HG03095 (cell line): ENCODE measurements around the gene CEP162.
"Not testable (repeated sequence)": the region's sequence is repeated elsewhere in the genome, so short reads cannot be mapped to it uniquely, and the experiment has no call there.

Source experiments
- ATAC-seq: cut with Tn5 transposase; IDR thresholded peaks from one replicate; pipeline ENCODE4 v1.9.1; 2021; ENCODE audit warnings: moderate library complexity; ENCODE audit not compliant: unreplicated experiment

CEP162 gene, protein sequence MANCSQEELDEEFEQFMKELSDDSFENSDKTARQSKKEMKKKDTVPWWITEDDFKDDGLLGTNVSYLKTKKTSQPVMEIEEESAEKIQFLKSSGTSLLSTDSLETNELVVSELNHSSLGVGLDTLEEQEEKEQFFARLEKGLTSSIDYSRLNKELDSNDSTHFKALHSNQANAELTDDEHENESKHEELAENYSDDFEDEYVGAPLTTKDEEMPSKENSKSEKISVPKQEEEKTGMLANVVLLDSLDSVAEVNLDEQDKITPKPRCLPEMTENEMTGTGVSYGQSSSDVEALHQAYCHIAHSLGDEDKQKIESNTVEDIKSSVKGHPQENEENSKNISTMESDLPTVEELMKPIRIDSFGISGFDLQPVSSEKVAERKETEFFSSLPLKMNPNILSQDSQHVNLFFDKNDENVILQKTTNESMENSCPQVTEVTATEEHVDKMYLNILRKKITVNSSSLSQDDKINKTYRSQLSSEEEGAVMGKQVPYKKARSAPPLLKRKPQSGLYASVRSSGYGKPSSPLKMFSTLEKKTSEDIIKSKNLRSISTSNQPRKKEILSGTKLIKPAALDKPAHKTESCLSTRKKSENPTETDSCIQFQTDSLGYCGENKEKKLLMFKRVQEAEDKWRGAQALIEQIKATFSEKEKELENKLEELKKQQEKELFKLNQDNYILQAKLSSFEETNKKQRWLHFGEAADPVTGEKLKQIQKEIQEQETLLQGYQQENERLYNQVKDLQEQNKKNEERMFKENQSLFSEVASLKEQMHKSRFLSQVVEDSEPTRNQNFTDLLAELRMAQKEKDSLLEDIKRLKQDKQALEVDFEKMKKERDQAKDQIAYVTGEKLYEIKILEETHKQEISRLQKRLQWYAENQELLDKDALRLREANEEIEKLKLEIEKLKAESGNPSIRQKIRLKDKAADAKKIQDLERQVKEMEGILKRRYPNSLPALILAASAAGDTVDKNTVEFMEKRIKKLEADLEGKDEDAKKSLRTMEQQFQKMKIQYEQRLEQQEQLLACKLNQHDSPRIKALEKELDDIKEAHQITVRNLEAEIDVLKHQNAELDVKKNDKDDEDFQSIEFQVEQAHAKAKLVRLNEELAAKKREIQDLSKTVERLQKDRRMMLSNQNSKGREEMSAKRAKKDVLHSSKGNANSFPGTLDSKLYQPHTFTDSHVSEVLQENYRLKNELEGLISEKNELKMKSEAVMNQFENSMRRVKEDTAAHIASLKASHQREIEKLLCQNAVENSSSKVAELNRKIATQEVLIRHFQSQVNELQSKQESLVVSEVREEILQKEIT (N-terminal part only)

DNA sequence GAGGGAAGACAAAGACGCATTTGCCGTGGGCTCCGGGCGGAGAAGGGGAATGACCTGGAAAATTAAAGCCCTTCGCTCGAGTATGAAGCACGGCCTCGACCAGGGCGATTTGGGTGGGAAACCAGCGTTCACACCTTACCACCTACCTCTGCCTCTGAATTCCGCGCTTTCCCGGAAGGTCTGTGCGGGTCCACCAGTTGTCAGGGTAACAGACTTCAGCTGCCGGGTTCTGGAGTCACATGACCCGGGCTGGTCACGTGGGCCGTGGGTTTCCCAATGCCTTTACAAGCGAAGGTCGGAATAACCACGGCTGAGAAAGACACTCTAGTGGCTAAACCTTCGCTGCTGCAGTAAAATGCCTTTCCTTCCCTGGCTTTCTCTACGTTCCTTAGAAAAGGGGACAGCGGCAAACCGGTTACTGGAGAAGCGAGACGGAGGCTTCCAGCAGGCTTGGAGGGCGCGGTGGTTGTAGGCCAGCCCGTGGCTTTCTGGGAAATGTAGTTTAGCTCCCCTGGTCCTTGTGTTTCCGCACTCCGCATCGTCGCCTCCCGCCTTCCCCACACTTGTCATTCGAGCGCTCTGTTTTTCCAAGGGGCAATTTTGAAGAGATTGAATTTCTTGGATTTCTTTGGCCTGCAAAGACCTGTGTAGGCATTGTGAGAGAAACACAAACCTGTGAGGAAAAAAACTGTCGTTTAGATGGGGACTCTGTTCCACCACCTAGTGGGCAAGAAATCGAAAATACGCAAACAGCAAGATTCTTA, at the start of gene CEP162:
TSS of gene CEP162 (minus strand) at position 210 of the 764 bp plus-strand sequence. CDS start 1,250 bp downstream, outside the sequence.
- peak; percentile 98 for ATAC-seq

GRCh38 chr6:84274856-84275255, 47.4 kb upstream of the CEP162 start:
- ATAC-seq, result no peak

DNA sequence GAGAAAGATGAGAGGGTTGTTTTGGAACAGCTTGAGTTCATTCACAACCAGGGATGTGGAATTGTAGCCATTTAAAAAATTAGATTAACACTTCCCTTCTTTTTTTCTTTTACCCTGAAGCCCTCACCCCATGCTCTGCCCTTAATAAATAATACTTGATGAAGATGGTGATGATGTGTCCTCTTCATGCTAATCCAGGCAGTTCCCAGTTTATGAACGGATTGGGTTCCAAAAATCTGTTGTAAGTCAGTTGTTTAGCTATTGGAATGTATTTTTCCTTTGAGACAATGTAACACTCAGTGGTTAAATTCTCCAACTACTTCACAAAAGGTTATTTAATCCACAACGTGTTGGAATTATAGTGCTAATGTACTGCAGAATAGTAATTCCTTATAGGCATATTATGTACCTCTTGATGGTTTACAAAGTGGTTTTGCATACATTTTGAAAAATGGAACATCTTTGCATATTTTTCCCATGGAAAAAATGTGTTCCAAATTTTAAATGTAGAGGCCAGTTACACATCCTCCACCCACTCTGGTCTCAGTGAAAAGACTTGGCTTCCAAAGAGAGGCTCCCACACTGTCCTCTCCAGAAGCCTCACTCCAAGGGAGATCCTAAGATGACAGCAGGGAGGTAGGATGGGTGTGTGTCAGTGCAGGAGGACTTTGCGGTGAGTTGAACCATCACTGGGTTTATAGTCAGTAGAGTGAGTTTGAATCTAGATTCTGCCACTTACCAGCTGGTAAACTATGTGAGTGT, 45.8 kb upstream of the CEP162 start:
- no peak for ATAC-seq

GRCh38 chr6:84272298-84272697, 44.9 kb upstream of the CEP162 start:
- ATAC-seq, result no peak

GRCh38 chr6:84271061-84271716, 43.7 kb upstream of the CEP162 start:
- no peak for ATAC-seq

DNA sequence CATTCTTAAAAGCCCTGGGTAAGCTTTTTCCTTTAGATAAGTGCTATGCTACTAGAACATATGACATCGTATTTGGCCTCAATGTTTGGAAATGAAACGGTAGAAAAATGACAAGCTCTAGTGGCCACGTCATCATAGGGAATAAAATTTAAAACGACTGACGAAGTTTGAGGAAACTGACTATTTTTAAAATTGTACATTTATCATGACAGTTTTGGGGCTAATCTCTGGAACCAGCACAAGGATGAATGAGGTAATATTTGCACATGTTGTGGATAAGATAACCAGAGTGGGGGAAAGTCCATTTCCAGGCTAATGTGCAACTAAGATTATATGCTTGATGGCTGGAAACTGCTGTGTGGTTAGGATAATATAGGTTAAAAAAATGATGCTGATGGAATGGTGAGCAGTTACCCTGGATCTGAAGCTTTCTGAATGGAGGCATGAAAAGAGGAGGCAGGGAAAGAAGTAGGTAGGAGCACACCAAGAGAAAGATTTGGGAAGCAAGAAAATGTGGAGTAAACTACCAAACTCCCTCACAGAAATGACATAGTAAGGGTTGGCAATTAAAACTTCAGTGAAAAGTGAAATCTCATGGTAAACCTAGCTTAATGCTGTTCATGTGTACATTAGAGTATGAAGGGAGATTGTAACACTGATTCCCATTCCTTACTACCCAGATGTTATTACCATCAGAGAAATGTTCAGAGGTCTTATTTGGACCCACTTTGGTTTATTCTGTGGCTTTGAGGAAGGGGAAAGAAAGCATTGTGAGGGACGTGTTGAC, 42.7 kb upstream of the CEP162 start:
- no peak for ATAC-seq

DNA sequence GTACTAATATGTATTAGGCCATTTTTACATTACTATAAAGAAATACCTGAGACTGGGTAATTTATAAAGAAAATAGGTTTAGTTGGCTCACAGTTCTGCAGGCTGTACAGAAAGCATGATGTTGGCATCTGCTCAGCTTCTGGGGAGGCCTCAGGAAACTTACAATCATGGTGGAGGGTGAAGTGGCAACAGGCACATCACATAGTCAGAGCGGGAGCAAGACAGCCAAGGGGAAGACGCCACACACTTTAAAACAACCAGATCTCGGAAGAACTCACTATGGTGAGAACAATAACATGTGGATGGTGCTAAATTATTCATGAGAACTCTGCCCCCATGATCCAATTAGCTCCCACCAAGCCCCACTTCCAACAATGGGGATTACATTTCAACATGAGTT, 41.3 kb upstream of the CEP162 start:
- no peak for ATAC-seq

DNA sequence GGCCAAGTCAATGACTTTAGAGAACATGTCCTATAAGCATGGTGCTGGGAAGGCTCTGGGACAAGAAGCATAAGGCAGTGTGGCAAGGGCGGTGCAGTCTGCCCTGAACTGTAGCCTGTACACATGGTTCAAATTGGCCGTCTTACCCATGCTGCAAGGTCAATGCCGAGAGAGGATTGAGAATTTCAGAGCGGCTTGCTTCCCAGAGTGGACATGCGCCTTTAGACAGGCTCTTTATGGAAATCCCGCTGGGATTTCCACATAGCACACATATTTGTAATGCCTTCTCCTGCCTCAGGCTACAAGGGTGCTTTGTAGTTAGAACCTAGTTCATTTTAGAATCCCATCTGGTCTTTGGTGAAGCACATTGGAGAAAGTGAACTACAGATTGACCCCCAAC, 36.1 kb upstream of the CEP162 start:
- no peak for ATAC-seq

GRCh38 chr6:84260926-84261325, 33.5 kb upstream of the CEP162 start:
- ATAC-seq, result no peak

DNA sequence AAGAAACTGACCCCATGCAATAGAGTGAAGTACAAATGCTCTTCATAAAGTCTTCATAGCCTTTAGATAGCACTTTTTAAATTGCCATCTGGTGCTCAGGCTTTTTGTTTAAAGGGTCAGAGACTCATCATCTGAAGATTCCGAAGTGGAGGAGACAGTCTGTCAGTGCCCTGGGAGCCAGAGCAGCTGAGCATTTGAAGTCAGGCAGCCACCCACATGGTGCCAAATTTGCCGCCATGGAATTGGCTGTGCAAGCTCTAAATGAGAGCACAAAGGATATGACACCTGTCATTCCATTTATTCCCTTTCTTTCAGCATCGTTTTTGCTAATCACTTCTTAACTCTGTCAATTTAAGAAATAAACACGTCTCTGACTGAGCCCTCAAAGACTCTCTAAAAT, 32.8 kb upstream of the CEP162 start:
- no peak for ATAC-seq

- ATAC-seq, result no peak
These were observed 31.4 kb upstream of the CEP162 start for GRCh38 chr6:84258866-84259265.

GRCh38 chr6:84258268-84258667, 30.8 kb upstream of the CEP162 start:
- ATAC-seq, result no peak

DNA sequence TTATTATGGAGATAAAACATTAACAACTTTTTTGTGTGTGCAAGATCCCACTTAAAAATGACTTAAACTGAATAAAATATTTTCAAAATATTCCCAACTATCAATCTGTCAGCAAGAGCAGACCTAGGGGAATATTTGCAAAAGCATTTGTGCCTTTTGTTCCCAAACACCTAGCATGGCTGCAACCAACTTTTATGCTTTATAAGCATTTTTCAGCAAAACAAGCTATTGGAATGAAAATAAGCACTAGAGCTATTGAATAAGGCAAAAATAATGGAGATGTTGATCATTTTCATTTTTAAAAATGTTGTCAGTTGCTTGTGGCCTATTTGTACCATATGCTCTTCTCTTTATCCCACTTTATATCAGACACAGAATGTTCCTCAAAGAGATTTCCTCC, 28.2 kb upstream of the CEP162 start:
- ATAC-seq, result no peak

GRCh38 chr6:84253380-84253779, 25.9 kb upstream of the CEP162 start:
- ATAC-seq, result no peak

DNA sequence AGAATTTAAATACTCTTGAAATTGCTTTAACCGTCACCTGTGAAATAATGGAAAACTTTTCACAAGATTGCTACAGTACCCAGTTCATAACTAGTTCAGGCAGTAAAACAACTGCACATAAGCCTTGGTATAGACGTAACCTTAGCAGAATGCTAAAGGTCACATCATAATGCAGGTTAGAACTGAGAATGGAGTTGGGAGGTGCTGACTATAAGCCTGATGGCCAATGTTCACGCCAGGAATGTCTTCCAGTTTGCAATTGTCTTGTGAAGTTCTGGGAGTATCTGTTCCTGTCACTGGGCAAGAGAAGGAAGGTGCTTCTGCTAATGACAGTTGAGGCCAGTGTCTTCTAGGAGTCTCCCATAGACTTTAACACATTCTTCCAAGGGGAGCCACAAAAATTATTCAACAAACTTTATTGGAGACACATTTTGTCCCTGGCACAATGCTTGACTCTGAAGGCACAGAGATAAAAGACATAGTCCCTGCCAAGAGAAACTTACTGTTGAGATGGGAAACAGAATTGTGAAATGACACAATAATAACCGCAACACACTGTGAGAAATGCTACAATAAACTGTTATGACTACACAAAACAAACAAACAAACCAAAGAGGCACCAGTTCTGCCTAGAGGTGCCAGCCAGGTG, 24.6 kb upstream of the CEP162 start:
- no peak for ATAC-seq

GRCh38 chr6:84249724-84250123, 22.3 kb upstream of the CEP162 start:
- ATAC-seq, result no peak

GRCh38 chr6:84244416-84245081, 17.1 kb upstream of the CEP162 start:
- ATAC-seq, result not testable (repeated sequence)
